GM23338 (cell line): ENCODE results near the gene CCT5. TPM values are rescaled to one million over a fixed set of nuclear protein-coding genes. Genes with fewer than 3 reads are reported as not detected.

Source experiments
- ATAC-seq: fragments of 200-7000 bp; cut with Tn5 transposase; 3 replicates; pipeline ENCODE4 v1.9.1; 2020
- DNase-seq: peaks from one replicate; pipeline ENCODE4 v3.0.0-alpha.2; 2015; ENCODE audit warnings: low spot score
- H2AFZ ChIP-seq: fragments of 200-600 bp; sonication (generic); 2 replicates; pipeline ENCODE4 v1.8.0; 2016; ENCODE audit warnings: antibody characterized with exemption, mild to moderate bottlenecking, moderate library complexity
- H3F3A ChIP-seq: fragments of 200-600 bp; sonication (generic); replicated peaks from 2 replicates; pipeline ENCODE4 v1.8.0; 2017; ENCODE audit warnings: antibody characterized with exemption, mixed run types, low read depth
- H3K27ac ChIP-seq: fragments of 200-600 bp; sonication (generic); 2 replicates; pipeline ENCODE4 v1.6.1; 2016; ENCODE audit warnings: low read depth
- H3K27me3 ChIP-seq: fragments of 200-600 bp; sonication (generic); 2 replicates; pipeline ENCODE4 v1.8.0; 2016; ENCODE audit warnings: mild to moderate bottlenecking, mixed run types, moderate library complexity; ENCODE audit not compliant: insufficient read depth
- H3K36me3 ChIP-seq: fragments of 200-600 bp; sonication (generic); 2 replicates; pipeline ENCODE4 v1.8.0; 2016; ENCODE audit warnings: mild to moderate bottlenecking; ENCODE audit not compliant: insufficient read depth
- H3K4me1 ChIP-seq: fragments of 200-600 bp; sonication (generic); 2 replicates; pipeline ENCODE4 v1.8.0; 2016; ENCODE audit warnings: mild to moderate bottlenecking, moderate library complexity; ENCODE audit not compliant: insufficient read depth
- H3K4me2 ChIP-seq: fragments of 200-600 bp; sonication (generic); 2 replicates; pipeline ENCODE4 v1.7.1; 2017; ENCODE audit warnings: mixed run types
- H3K4me3 ChIP-seq: fragments of 200-600 bp; sonication (generic); 2 replicates; pipeline ENCODE4 v1.6.1; 2016; ENCODE audit warnings: mixed run types
- H3K79me2 ChIP-seq: fragments of 200-600 bp; sonication (generic); replicated peaks from 2 replicates; pipeline ENCODE4 v1.8.0; 2017; ENCODE audit warnings: mild to moderate bottlenecking; ENCODE audit not compliant: insufficient read depth
- H3K9me2 ChIP-seq: fragments of 200-600 bp; sonication (generic); 2 replicates; pipeline ENCODE4 v1.8.0; 2017; ENCODE audit not compliant: insufficient read depth
- H4K20me1 ChIP-seq: fragments of 200-600 bp; sonication (generic); replicated peaks from 2 replicates; pipeline ENCODE4 v1.8.0; 2017; ENCODE audit warnings: mild to moderate bottlenecking; ENCODE audit not compliant: insufficient read depth
- H3K27ac Mint-ChIP-seq: 2 replicates; pipeline ENCODE4 v1.8.0; 2020; ENCODE audit warnings: inconsistent platforms, mild to moderate bottlenecking, moderate library complexity, mixed read lengths
- H3K27me3 Mint-ChIP-seq: 3 replicates; pipeline ENCODE4 v1.8.0; 2022; ENCODE audit warnings: low read depth, mild to moderate bottlenecking, moderate library complexity, mixed read lengths, inconsistent platforms; ENCODE audit not compliant: insufficient read depth, poor library complexity
- H3K36me3 Mint-ChIP-seq: 3 replicates; pipeline ENCODE4 v1.8.0; 2021; ENCODE audit warnings: low read depth, mild to moderate bottlenecking, inconsistent platforms, moderate library complexity, mixed read lengths
- H3K4me1 Mint-ChIP-seq: 3 replicates; pipeline ENCODE4 v1.8.0; 2020; ENCODE audit warnings: mild to moderate bottlenecking, inconsistent platforms, mixed read lengths
- H3K4me3 Mint-ChIP-seq: 3 replicates; pipeline ENCODE4 v1.8.0; 2021; ENCODE audit warnings: moderate library complexity, mild to moderate bottlenecking, inconsistent platforms, mixed read lengths
- H3K9me3 Mint-ChIP-seq: 3 replicates; pipeline ENCODE4 v1.8.0; 2020; ENCODE audit warnings: moderate library complexity, mild to moderate bottlenecking, inconsistent platforms, mixed read lengths
- CREB1 ChIP-seq: fragments of 250-450 bp; sonication (Bioruptor Pico); IDR thresholded peaks from 2 replicates; pipeline ENCODE4 v1.5.0; 2020; ENCODE audit warnings: low read depth, mild to moderate bottlenecking, moderate library complexity
- CTCF ChIP-seq, 2 experiments: fragments of 200-600 bp in 1 of 2; sonication (generic) in 1 of 2; conservative IDR thresholded peaks; 2 replicates each; pipeline versions ENCODE4 v1.5.1 to v1.6.1; 2016 to 2017; ENCODE audit warnings: antibody characterized with exemption in 2 of 2, low read depth in 2 of 2, mild to moderate bottlenecking in 2 of 2, moderate library complexity in 1 of 2
- ETS1 ChIP-seq: IDR thresholded peaks from 2 replicates; pipeline ENCODE4 v1.6.1; 2016; ENCODE audit warnings: antibody characterized with exemption
- EZH2 ChIP-seq: fragments of 200-600 bp; sonication (generic); IDR thresholded peaks from one replicate; pipeline ENCODE4 v1.8.0; 2017; ENCODE audit warnings: antibody characterized with exemption, mild to moderate bottlenecking, low read depth; ENCODE audit not compliant: unreplicated experiment
- JUNB ChIP-seq: IDR thresholded peaks from one replicate; pipeline ENCODE4 v1.6.1; 2016; ENCODE audit warnings: antibody characterized with exemption; ENCODE audit not compliant: unreplicated experiment
- NANOG ChIP-seq: IDR thresholded peaks from 2 replicates; pipeline ENCODE4 v1.6.1; 2016; ENCODE audit warnings: antibody characterized with exemption, borderline replicate concordance
- POLR2AphosphoS5 ChIP-seq: IDR thresholded peaks from 2 replicates; pipeline ENCODE4 v1.6.1; 2016; ENCODE audit warnings: antibody characterized with exemption, low read depth
- REST ChIP-seq: IDR thresholded peaks from one replicate; pipeline ENCODE4 v1.6.1; 2018; ENCODE audit warnings: antibody characterized with exemption; ENCODE audit not compliant: unreplicated experiment
- STAT1 ChIP-seq: IDR thresholded peaks from one replicate; pipeline ENCODE4 v1.6.1; 2016; ENCODE audit warnings: antibody characterized with exemption; ENCODE audit not compliant: unreplicated experiment
- ZNF114 ChIP-seq: fragments of 250-450 bp; sonication (Bioruptor Pico); IDR thresholded peaks from 2 replicates; pipeline ENCODE4 v1.5.0; 2020; ENCODE audit warnings: mild to moderate bottlenecking, moderate library complexity
- ZNF331 ChIP-seq: fragments of 250-450 bp; sonication (Bioruptor Pico); IDR thresholded peaks from 2 replicates; pipeline ENCODE4 v1.5.0; 2020; ENCODE audit warnings: low read depth, mild to moderate bottlenecking, moderate library complexity
- ZNF462 ChIP-seq: fragments of 250-450 bp; sonication (Bioruptor Pico); IDR thresholded peaks from 2 replicates; pipeline ENCODE4 v1.5.0; 2020; ENCODE audit warnings: mild to moderate bottlenecking, moderate library complexity
- polyA plus RNA-seq: library from polyadenylated mRNA; unstranded; fragments of >200 nt; fragmentation: Nextera tagmentation; extraction: Ambion mirVana; gene quantifications from 2 replicates; pipeline ENCODE4 v1.2.1, GENCODE V29; 2016
- total RNA-seq: library from RNA; depleted of rRNA; stranded (reverse); fragments of >200 nt; shearing (Covaris generic); gene quantifications from 2 replicates; pipeline ENCODE4 v1.2.3, GENCODE V29; 2014

The CCT5 gene
- total and polyA plus RNA-seq, 2 experiments from 2014 or later = 576 to 661 TPM

- no peak for ATAC-seq
- Histone ChIP-seq H4K20me1 (no peaks in the 10 kb centered on the region), H3K4me1 (0 out of 2 replicates have a peak, but pooled peaks cover 3% of the 10 kb centered on the region), H2AFZ (no peak overlapping the region), H3K4me3 (no peak overlapping the region), H3F3A (no peaks in the 10 kb centered on the region), H3K79me2 (no peaks in the 10 kb centered on the region), H3K4me2 (no peak overlapping the region), H3K27me3 (no peaks in the 10 kb centered on the region), H3K9me2 (no peaks in the 10 kb centered on the region), H3K36me3 (no peaks in the 10 kb centered on the region), H3K27ac (no peak overlapping the region)
- peaks cover 9% of the 10 kb centered on the region for H3K4me1 Mint-ChIP-seq
- TF ChIP-seq ZNF462 (no peak), ZNF331 (CRISPR knock-in tag) (no peak), ZNF114 (CRISPR knock-in tag) (no peak), CREB1 (CRISPR knock-in tag) (no peak), POLR2AphosphoS5 (no peak), EZH2 (no peak), NANOG (no peak), ETS1 (no peak), CTCF (conservative IDR thresholded peaks at IDR 0.05; ENCODE audit: low read depth in 2 of 2) (no peak), REST (no peak), STAT1 (no peak), JUNB (no peak)
- H3K9me3 Mint-ChIP-seq = peaks cover 4% of the 10 kb centered on the region; the same call in 1 of the 3 replicates
- H3K4me3 Mint-ChIP-seq = no peak overlapping the region
- no peak overlapping the region for H3K27ac Mint-ChIP-seq
- H3K27me3 Mint-ChIP-seq = peaks cover 16% of the 10 kb centered on the region
- DNase-seq = no peak
- 0 out of 3 replicates have a peak, but pooled peaks cover 4% of the 10 kb centered on the region for H3K36me3 Mint-ChIP-seq
These were observed 65.1 kb downstream of the CCT5 start for GRCh38 chr5:10315201-10315600.
